Astrocyte of the spinal cord (primary cell): Measurements from ENCODE around the gene CLDN10.
"Not testable (repeated sequence)": the region's sequence is repeated elsewhere in the genome, so short reads cannot be mapped to it uniquely, and the experiment has no call there.

Experiments used
- DNase-seq: peaks from one replicate; pipeline ENCODE4 v3.0.0; 2011; ENCODE audit warnings: low read depth, low spot score
- H3K4me3 ChIP-seq: 2 replicates; pipeline ENCODE4 v1.5.1; 2011; ENCODE audit warnings: low read depth, mild to moderate bottlenecking, low read length, moderate library complexity
- CTCF ChIP-seq: IDR thresholded peaks from 2 replicates; pipeline ENCODE4 v1.5.1; 2012; ENCODE audit warnings: low read depth, mild to moderate bottlenecking, low read length, inconsistent platforms
- in situ Hi-C: cut with HindIII; loops from 2 replicates; pipeline ENCODE4 v1.10.0; 2017; ENCODE audit warnings: low sequenced_read_pairs

The CLDN10 gene

GRCh38 chr13:95509521-95510310 lies 42.8 kb upstream of the CLDN10 start:
- peak; percentile 64 for DNase-seq
- in situ Hi-C loops = no loop called here
- no peak overlapping the region for H3K4me3 ChIP-seq
- no peak for TF ChIP-seq CTCF

GRCh38 chr13:95510950-95511349 lies 41.6 kb upstream of the CLDN10 start:
- DNase-seq = no peak
- no peak overlapping the region for H3K4me3 ChIP-seq
- TF ChIP-seq CTCF = no peak
- in situ Hi-C loops = no loop called here

DNA sequence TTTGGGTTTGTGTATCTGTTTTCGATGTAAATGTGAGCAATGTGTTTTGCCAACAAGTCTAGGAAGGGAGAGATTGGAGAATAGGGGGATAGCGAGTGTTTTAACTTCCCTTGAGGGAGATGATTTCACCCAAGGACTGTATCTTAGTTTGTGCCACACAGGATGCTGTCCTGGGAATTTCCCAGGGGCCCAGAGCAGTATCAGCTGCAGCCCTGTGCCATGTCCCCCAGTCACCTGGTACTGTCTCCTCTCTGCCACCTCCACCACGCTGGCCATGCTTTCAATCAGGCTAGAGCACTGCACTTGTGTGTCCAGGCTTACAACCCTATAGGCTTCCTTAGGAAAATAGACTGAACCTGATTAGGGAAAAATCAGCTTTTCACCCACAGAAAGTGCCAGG lies 40.1 kb upstream of the CLDN10 start:
- no peak for TF ChIP-seq CTCF
- in situ Hi-C loops = no loop called here
- H3K4me3 ChIP-seq = no peak overlapping the region
- DNase-seq = no peak

- H3K4me3 ChIP-seq = no peak overlapping the region
- no peak for DNase-seq
- TF ChIP-seq CTCF = no peak
- in situ Hi-C loops = no loop called here
Observed at GRCh38 chr13:95512957-95513356, 39.6 kb upstream of the CLDN10 start.

DNA sequence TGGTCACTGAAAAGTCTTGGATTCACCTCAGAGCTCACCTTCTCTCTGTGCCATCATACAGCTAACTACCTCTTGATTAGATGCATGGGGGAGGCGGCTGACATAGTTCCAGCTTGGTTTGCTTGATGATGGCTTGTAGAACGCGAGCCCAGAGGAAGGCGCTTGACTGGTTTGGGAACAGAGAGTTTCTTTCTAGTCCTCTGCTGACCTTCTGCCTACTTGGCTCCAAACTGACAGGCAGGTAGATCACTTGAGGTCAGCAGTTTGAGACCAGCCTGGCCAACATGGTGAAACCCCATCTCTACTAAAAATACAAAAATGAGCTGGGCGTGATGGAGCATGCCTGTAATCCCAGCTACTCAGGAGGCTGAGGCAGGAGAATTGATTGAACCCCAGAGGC lies 36.9 kb upstream of the CLDN10 start:
- DNase-seq, H3K4me3 ChIP-seq, in situ Hi-C loops: not testable (repeated sequence)

GRCh38 chr13:95516021-95516420 lies 36.5 kb upstream of the CLDN10 start:
- DNase-seq = no peak

More at GRCh38 chr13:95516021-95516420, 36.5 kb upstream of the CLDN10 start:
- no peak for TF ChIP-seq CTCF
- in situ Hi-C loops = no loop called here
- no peak overlapping the region for H3K4me3 ChIP-seq
